AG04450 (cell line): Measurements from ENCODE around the gene CACNG8. TPM values are rescaled to one million over a fixed set of nuclear protein-coding genes. Genes with fewer than 3 reads are reported as not detected.
A peak's percentile ranks its signal among the peaks of the same experiment; 100 is the strongest.

Experiments
- CTCF ChIA-PET: fragments of 300-600, 350-600 bp; formaldehyde crosslinking; extraction: SDS; loops from one replicate; lab custom pipeline; 2022; ENCODE audit warnings: antibody characterized with exemption, inconsistent platforms; lab: Charles Lee
- POLR2A ChIA-PET: fragments of 350-600 bp; formaldehyde crosslinking; extraction: SDS; loops from one replicate; lab custom pipeline; 2021; ENCODE audit warnings: antibody characterized with exemption, inconsistent platforms; lab: Yijun Ruan, JAX
- DNase-seq: peaks from one replicate; pipeline ENCODE4 v3.0.0-alpha.2; 2011; ENCODE audit warnings: low read depth, low spot score
- H3K27ac ChIP-seq: one replicate; pipeline ENCODE4 v1.5.1; 2012; ENCODE audit warnings: low read depth, low read length, control low read depth
- H3K27me3 ChIP-seq: one replicate; pipeline ENCODE4 v1.6.0; 2012; ENCODE audit warnings: low read length; ENCODE audit not compliant: control insufficient read depth, insufficient read depth
- H3K4me3 ChIP-seq: 2 replicates; pipeline ENCODE4 v1.5.1; 2011; ENCODE audit warnings: mild to moderate bottlenecking, low read depth, low read length, control low read depth
- H3K9me3 ChIP-seq: 2 replicates; pipeline ENCODE4 v1.5.1; 2012; ENCODE audit warnings: low read length; ENCODE audit not compliant: control insufficient read depth, insufficient read depth
- CTCF ChIP-seq: IDR thresholded peaks from 2 replicates; pipeline ENCODE4 v1.5.1; 2011; ENCODE audit warnings: low read depth, low read length, control low read depth, inconsistent platforms
- polyA plus RNA-seq: library from polyadenylated mRNA; depleted of rRNA; stranded (reverse); fragments of >200 nt; gene quantifications from 2 replicates; pipeline ENCODE4 v1.2.3, GENCODE V29; 2011

Gene CACNG8
- polyA plus RNA-seq, 1 experiment: 0.33 TPM

- ChIA-PET CTCF (no interaction called here), POLR2A (interaction anchor here (0.6 kb wide), 1 partner anchor 22 kb away, joined by 6 read pairs; no protein-coding TSS in a partner anchor)
- no peak overlapping the region for H3K4me3 ChIP-seq
- no peak for TF ChIP-seq CTCF
- DNase-seq: no peak
- H3K27me3 ChIP-seq: peaks cover 2% of the 10 kb centered on the region
- H3K9me3 ChIP-seq: no peaks in the 10 kb centered on the region; the same call in 1 of the 2 replicates
- H3K27ac ChIP-seq: no peak overlapping the region
These were observed 27.1 kb downstream of the CACNG8 start for GRCh38 chr19:53989600-53990533.

GRCh38 chr19:53991224-53992113, 28.7 kb downstream of the CACNG8 start, which contains the start of gene CACNG6:
CACNG6 (plus strand) TSS chr19:53991637; CDS start chr19:53992878, 1,241 bp downstream.
- POLR2A ChIA-PET: no interaction called here
- DNase-seq: no peak
- H3K9me3 ChIP-seq: no peaks in the 10 kb centered on the region
- no peak for TF ChIP-seq CTCF
- peak within 1 kb of the TSS; percentile 51 for H3K4me3 ChIP-seq
- H3K27ac ChIP-seq: no peak within 1 kb of the TSS
- H3K27me3 ChIP-seq: peaks cover 4% of the 10 kb centered on the region
- CTCF ChIA-PET: interaction anchor here (0.8 kb wide), 1 partner anchor 40 kb away, joined by 3 read pairs; no protein-coding TSS in a partner anchor

GRCh38 chr19:53992211-53992610, 29.5 kb downstream of the CACNG8 start:
- ChIA-PET CTCF (interaction anchor here (0.8 to 2.0 kb wide), 3 partner anchors 31 to 39 kb away, joined by 3 to 7 read pairs (median 4); no protein-coding TSS in a partner anchor), POLR2A (no interaction called here)

GRCh38 chr19:53992815-53993214, 30.1 kb downstream of the CACNG8 start:
- Histone ChIP-seq H3K4me3 (no peak overlapping the region), H3K27me3 (peaks cover 4% of the 10 kb centered on the region), H3K27ac (no peak overlapping the region), H3K9me3 (no peaks in the 10 kb centered on the region)
- TF ChIP-seq CTCF: no peak
- no peak for DNase-seq
- POLR2A ChIA-PET: no interaction called here
- CTCF ChIA-PET: interaction anchor here (0.9 to 2.0 kb wide), 2 partner anchors 31 to 37 kb away, joined by 4 to 7 read pairs; no protein-coding TSS in a partner anchor

More at GRCh38 chr19:53992211-53992610, 29.5 kb downstream of the CACNG8 start:
- Histone ChIP-seq H3K27me3 (peaks cover 4% of the 10 kb centered on the region), H3K27ac (no peak overlapping the region), H3K9me3 (no peaks in the 10 kb centered on the region), H3K4me3 (no peak overlapping the region)
- TF ChIP-seq CTCF: no peak
- no peak for DNase-seq
